ENCODE measurements around the gene YWHAG.

Gene YWHAG

GRCh38 chr7:76280408-76280807 is 78.4 kb downstream of the YWHAG start:
- TF ChIP-seq CTCF (IDR thresholded peaks at IDR 0.05; ENCODE audit: extremely low read depth, missing control alignments), result no peak

GRCh38 chr7:76278540-76278939 is 80.3 kb downstream of the YWHAG start:
- no peak for DNase-seq (ENCODE audit: low spot score)

More at GRCh38 chr7:76280408-76280807, 78.4 kb downstream of the YWHAG start:
- peak; percentile 18 for DNase-seq (ENCODE audit: low spot score)

More at GRCh38 chr7:76278540-76278939, 80.3 kb downstream of the YWHAG start:
- TF ChIP-seq CTCF (IDR thresholded peaks at IDR 0.05; ENCODE audit: extremely low read depth, missing control alignments), result no peak
